ENCODE results near the gene CBFA2T2. TPM values are rescaled to one million over a fixed set of nuclear protein-coding genes. Genes with fewer than 3 reads are reported as not detected.
A peak's percentile ranks its signal among the peaks of the same experiment; 100 is the strongest.
"Not testable (repeated sequence)": the region's sequence is repeated elsewhere in the genome, so short reads cannot be mapped to it uniquely, and the experiment has no call there.

The CBFA2T2 gene
- total RNA-seq, 2 donors from 2014 or later, result 9.8 to 10.4 TPM

DNA sequence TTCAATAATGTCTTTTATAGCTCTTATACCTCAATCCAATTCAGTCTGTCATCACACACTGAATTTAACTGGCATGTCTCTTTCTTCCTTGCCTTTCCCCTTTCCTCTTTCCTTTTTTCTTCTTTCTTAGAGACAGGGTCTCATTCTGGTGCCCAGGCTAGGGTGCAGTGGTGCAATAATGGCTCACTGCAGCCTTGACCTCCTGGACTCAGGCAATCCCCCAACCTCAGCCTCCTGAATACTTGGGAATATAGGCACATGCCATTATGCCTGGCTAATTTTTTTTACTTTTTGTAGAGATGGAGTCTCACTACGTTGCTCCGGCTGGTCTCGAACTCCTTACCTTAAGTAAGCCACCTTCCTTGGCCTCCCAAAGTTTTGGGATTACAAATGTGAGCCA, 65.9 kb downstream of the CBFA2T2 start:
- H3K27ac ChIP-seq, result no peak overlapping the region
- H3K4me1 ChIP-seq, result peaks cover 0 to 4% of the 10 kb centered on the region in 2 donors
- TF ChIP-seq, protein P1, sequence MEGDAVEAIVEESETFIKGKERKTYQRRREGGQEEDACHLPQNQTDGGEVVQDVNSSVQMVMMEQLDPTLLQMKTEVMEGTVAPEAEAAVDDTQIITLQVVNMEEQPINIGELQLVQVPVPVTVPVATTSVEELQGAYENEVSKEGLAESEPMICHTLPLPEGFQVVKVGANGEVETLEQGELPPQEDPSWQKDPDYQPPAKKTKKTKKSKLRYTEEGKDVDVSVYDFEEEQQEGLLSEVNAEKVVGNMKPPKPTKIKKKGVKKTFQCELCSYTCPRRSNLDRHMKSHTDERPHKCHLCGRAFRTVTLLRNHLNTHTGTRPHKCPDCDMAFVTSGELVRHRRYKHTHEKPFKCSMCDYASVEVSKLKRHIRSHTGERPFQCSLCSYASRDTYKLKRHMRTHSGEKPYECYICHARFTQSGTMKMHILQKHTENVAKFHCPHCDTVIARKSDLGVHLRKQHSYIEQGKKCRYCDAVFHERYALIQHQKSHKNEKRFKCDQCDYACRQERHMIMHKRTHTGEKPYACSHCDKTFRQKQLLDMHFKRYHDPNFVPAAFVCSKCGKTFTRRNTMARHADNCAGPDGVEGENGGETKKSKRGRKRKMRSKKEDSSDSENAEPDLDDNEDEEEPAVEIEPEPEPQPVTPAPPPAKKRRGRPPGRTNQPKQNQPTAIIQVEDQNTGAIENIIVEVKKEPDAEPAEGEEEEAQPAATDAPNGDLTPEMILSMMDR (IDR thresholded peaks at IDR 0.05), result no peak
- no peak for DNase-seq (ENCODE audit: low spot score)
- H3K9me3 ChIP-seq, result no peaks in the 10 kb centered on the region
- no peaks in the 10 kb centered on the region for H3K36me3 ChIP-seq
- no peaks in the 10 kb centered on the region for H3K27me3 ChIP-seq
- no peak overlapping the region for H3K4me3 ChIP-seq

DNA sequence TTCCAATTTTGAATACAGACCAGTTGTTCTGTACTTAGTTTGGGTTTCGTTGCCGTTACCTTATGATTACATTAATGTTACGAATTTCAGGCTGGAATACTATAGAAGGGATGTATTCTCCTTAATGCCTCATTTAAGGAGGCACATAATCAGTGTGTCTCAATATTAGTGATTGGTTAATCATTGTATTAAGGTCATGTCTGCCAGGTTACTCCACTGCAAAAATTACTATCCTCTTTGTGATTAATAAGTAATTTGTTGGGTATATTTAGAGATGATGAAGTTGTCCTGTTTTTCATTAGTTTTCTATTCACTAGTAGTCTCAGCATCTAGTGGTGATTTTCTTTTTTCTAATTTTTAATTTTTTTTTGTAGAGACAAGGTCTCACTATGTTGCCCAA, 66.3 kb downstream of the CBFA2T2 start:
- H3K4me3 ChIP-seq, result no peak overlapping the region
- H3K4me1 ChIP-seq, result peaks cover 0 to 4% of the 10 kb centered on the region in 2 donors
- H3K27ac ChIP-seq, result no peak overlapping the region
- no peaks in the 10 kb centered on the region for H3K36me3 ChIP-seq
- no peaks in the 10 kb centered on the region for H3K27me3 ChIP-seq
- TF ChIP-seq, protein P1 (IDR thresholded peaks at IDR 0.05), result no peak
- no peaks in the 10 kb centered on the region for H3K9me3 ChIP-seq
- no peak for DNase-seq (ENCODE audit: low spot score)

DNA sequence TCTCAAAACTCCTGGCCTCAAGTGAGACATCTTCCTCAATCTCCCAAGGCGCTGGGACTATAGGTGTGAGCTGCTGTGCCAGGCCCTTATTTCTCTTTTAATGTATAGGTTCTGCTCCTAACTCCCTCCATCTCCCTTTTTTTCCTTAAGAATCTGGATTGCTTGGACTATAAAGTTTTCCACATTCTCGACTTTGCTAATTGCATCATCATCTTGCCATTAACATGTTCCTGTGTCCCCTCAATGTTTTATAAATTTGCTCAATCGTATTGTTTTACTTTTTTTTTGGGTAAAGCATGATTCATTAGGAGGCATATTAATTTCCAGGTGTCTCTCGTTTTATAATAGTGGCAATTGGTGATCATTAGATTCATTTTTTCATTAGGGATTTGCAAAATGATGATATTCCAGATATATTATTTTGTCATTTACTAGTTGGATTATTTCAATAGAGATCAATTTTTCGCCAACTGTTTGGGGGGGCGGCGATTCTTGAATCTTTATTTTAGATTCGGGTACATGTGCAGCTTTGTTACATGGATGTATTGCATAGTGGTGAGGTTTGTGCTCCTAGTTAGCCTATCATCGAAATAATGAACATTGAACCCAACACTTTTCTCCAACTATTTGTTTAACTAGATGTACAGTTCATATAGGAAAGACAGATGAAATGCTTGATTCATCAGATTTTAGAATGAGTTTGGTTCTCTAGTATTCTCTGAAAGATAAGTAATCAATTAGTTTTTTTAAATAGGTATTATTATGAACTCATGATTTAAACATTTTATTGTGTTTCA, 68.7 kb downstream of the CBFA2T2 start:
- Histone ChIP-seq H3K9me3 (no peaks in the 10 kb centered on the region), H3K27me3 (no peaks in the 10 kb centered on the region), H3K36me3 (no peaks in the 10 kb centered on the region), H3K4me1 (peaks cover 0 to 14% of the 10 kb centered on the region in 2 donors), H3K27ac (no peak overlapping the region), H3K4me3 (no peak overlapping the region)
- TF ChIP-seq, protein P1 (IDR thresholded peaks at IDR 0.05), result no peak
- no peak for DNase-seq (ENCODE audit: low spot score)

DNA sequence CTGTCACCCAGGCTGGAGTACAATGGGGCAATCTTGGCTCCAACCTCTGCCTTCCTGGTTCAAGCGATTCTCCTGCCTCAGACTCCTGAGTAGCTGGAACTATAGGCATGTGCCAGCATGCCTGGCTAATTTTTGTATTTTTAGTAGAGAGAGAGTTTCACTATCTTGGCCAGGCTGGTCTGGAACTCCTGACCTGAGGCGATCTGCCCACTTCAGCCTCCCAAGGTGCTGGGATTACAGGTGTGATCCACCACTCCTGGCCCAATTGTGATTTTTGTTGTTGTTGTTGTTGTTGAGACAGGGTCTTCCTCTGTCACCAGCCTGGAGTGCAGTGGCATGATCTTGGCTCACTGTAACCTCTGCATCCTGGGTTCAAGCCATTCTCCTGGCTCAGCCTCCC, 69.3 kb downstream of the CBFA2T2 start:
- Histone ChIP-seq H3K9me3 (no peaks in the 10 kb centered on the region), H3K27ac (no peak overlapping the region), H3K36me3 (no peaks in the 10 kb centered on the region), H3K4me3 (no peak overlapping the region), H3K4me1 (peaks cover 0 to 14% of the 10 kb centered on the region in 2 donors), H3K27me3 (no peaks in the 10 kb centered on the region)
- DNase-seq (ENCODE audit: low spot score), result no peak
- TF ChIP-seq, protein P1 (IDR thresholded peaks at IDR 0.05), result no peak

DNA sequence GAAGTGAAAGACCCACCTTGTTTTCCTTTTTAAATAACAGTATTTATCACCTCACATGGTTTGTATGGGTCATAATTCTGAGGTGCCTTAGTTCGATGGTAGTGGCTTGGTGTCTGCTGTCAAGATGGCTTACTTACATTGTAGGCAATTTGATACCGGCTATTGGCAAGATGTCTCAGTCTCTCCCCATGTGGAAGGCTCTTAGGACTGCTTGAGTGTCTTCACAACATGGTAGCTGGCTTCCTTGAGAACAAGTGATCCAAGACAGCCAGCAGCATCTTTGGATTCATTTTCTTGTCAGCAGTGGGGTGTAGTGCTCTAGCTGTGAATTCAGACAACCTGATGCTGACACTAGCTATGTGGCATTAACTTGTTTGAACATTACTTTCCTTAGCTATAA, 70.1 kb downstream of the CBFA2T2 start:
- H3K4me3 ChIP-seq, result no peak overlapping the region
- peaks cover 0 to 11% of the 10 kb centered on the region in 2 donors for H3K4me1 ChIP-seq
- no peaks in the 10 kb centered on the region for H3K9me3 ChIP-seq
- no peaks in the 10 kb centered on the region for H3K36me3 ChIP-seq
- no peak for DNase-seq (ENCODE audit: low spot score)
- TF ChIP-seq, protein P1 (IDR thresholded peaks at IDR 0.05), result no peak
- H3K27me3 ChIP-seq, result no peaks in the 10 kb centered on the region
- H3K27ac ChIP-seq, result peak overlapping the region in 1 of 2 donors; percentile 21

DNA sequence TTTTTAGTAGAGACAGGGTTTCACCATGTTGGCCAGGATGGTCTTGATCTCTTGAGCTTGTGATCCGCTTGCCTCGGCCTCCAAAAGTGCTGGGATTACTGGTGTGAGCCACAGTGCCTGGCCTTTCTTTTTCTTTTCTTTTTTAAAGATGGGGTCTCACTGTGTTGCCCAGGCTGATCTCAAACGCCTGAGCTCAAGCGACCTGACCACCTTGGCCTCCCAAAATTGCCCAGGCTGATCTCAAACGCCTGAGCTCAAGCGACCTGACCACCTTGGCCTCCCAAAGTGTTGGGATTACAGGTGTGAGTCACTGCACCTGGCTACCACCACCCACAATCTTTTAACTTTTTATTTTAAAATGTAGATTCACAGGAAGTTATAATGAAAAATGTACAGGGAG, 71.2 kb downstream of the CBFA2T2 start:
- not testable (repeated sequence) for H3K4me3 ChIP-seq; DNase-seq (ENCODE audit: low spot score); H3K27me3 ChIP-seq; H3K9me3 ChIP-seq; H3K27ac ChIP-seq; H3K4me1 ChIP-seq; H3K36me3 ChIP-seq

Measured in right atrium auricular region (tissue), 2 donors.